GM23338 (cell line): ENCODE measurements around the gene CTNNA2. TPM values are rescaled to one million over a fixed set of nuclear protein-coding genes. Genes with fewer than 3 reads are reported as not detected.

Experiments used
- ATAC-seq: fragments of 200-7000 bp; cut with Tn5 transposase; 3 replicates; pipeline ENCODE4 v1.9.1; 2020
- DNase-seq: peaks from one replicate; pipeline ENCODE4 v3.0.0-alpha.2; 2015; ENCODE audit warnings: low spot score
- H2AFZ ChIP-seq: fragments of 200-600 bp; sonication (generic); 2 replicates; pipeline ENCODE4 v1.8.0; 2016; ENCODE audit warnings: antibody characterized with exemption, mild to moderate bottlenecking, moderate library complexity
- H3F3A ChIP-seq: fragments of 200-600 bp; sonication (generic); replicated peaks from 2 replicates; pipeline ENCODE4 v1.8.0; 2017; ENCODE audit warnings: antibody characterized with exemption, mixed run types, low read depth
- H3K27ac ChIP-seq: fragments of 200-600 bp; sonication (generic); 2 replicates; pipeline ENCODE4 v1.6.1; 2016; ENCODE audit warnings: low read depth
- H3K27me3 ChIP-seq: fragments of 200-600 bp; sonication (generic); 2 replicates; pipeline ENCODE4 v1.8.0; 2016; ENCODE audit warnings: mild to moderate bottlenecking, mixed run types, moderate library complexity; ENCODE audit not compliant: insufficient read depth
- H3K36me3 ChIP-seq: fragments of 200-600 bp; sonication (generic); 2 replicates; pipeline ENCODE4 v1.8.0; 2016; ENCODE audit warnings: mild to moderate bottlenecking; ENCODE audit not compliant: insufficient read depth
- H3K4me1 ChIP-seq: fragments of 200-600 bp; sonication (generic); 2 replicates; pipeline ENCODE4 v1.8.0; 2016; ENCODE audit warnings: mild to moderate bottlenecking, moderate library complexity; ENCODE audit not compliant: insufficient read depth
- H3K4me2 ChIP-seq: fragments of 200-600 bp; sonication (generic); 2 replicates; pipeline ENCODE4 v1.7.1; 2017; ENCODE audit warnings: mixed run types
- H3K4me3 ChIP-seq: fragments of 200-600 bp; sonication (generic); 2 replicates; pipeline ENCODE4 v1.6.1; 2016; ENCODE audit warnings: mixed run types
- H3K79me2 ChIP-seq: fragments of 200-600 bp; sonication (generic); replicated peaks from 2 replicates; pipeline ENCODE4 v1.8.0; 2017; ENCODE audit warnings: mild to moderate bottlenecking; ENCODE audit not compliant: insufficient read depth
- H3K9me2 ChIP-seq: fragments of 200-600 bp; sonication (generic); 2 replicates; pipeline ENCODE4 v1.8.0; 2017; ENCODE audit not compliant: insufficient read depth
- H4K20me1 ChIP-seq: fragments of 200-600 bp; sonication (generic); replicated peaks from 2 replicates; pipeline ENCODE4 v1.8.0; 2017; ENCODE audit warnings: mild to moderate bottlenecking; ENCODE audit not compliant: insufficient read depth
- H3K27ac Mint-ChIP-seq: 2 replicates; pipeline ENCODE4 v1.8.0; 2020; ENCODE audit warnings: inconsistent platforms, mild to moderate bottlenecking, moderate library complexity, mixed read lengths
- H3K27me3 Mint-ChIP-seq: 3 replicates; pipeline ENCODE4 v1.8.0; 2022; ENCODE audit warnings: low read depth, mild to moderate bottlenecking, moderate library complexity, mixed read lengths, inconsistent platforms; ENCODE audit not compliant: insufficient read depth, poor library complexity
- H3K36me3 Mint-ChIP-seq: 3 replicates; pipeline ENCODE4 v1.8.0; 2021; ENCODE audit warnings: low read depth, mild to moderate bottlenecking, inconsistent platforms, moderate library complexity, mixed read lengths
- H3K4me1 Mint-ChIP-seq: 3 replicates; pipeline ENCODE4 v1.8.0; 2020; ENCODE audit warnings: mild to moderate bottlenecking, inconsistent platforms, mixed read lengths
- H3K4me3 Mint-ChIP-seq: 3 replicates; pipeline ENCODE4 v1.8.0; 2021; ENCODE audit warnings: moderate library complexity, mild to moderate bottlenecking, inconsistent platforms, mixed read lengths
- H3K9me3 Mint-ChIP-seq: 3 replicates; pipeline ENCODE4 v1.8.0; 2020; ENCODE audit warnings: moderate library complexity, mild to moderate bottlenecking, inconsistent platforms, mixed read lengths
- CREB1 ChIP-seq: fragments of 250-450 bp; sonication (Bioruptor Pico); IDR thresholded peaks from 2 replicates; pipeline ENCODE4 v1.5.0; 2020; ENCODE audit warnings: low read depth, mild to moderate bottlenecking, moderate library complexity
- EZH2 ChIP-seq: fragments of 200-600 bp; sonication (generic); IDR thresholded peaks from one replicate; pipeline ENCODE4 v1.8.0; 2017; ENCODE audit warnings: antibody characterized with exemption, mild to moderate bottlenecking, low read depth; ENCODE audit not compliant: unreplicated experiment
- EZH2phosphoT487 ChIP-seq: fragments of 200-600 bp; sonication (generic); IDR thresholded peaks from one replicate; pipeline ENCODE4 v1.8.1; 2018; ENCODE audit warnings: antibody characterized with exemption; ENCODE audit not compliant: unreplicated experiment
- JUNB ChIP-seq: IDR thresholded peaks from one replicate; pipeline ENCODE4 v1.6.1; 2016; ENCODE audit warnings: antibody characterized with exemption; ENCODE audit not compliant: unreplicated experiment
- NANOG ChIP-seq: IDR thresholded peaks from 2 replicates; pipeline ENCODE4 v1.6.1; 2016; ENCODE audit warnings: antibody characterized with exemption, borderline replicate concordance
- POLR2AphosphoS5 ChIP-seq: IDR thresholded peaks from 2 replicates; pipeline ENCODE4 v1.6.1; 2016; ENCODE audit warnings: antibody characterized with exemption, low read depth
- STAT1 ChIP-seq: IDR thresholded peaks from one replicate; pipeline ENCODE4 v1.6.1; 2016; ENCODE audit warnings: antibody characterized with exemption; ENCODE audit not compliant: unreplicated experiment
- ZNF114 ChIP-seq: fragments of 250-450 bp; sonication (Bioruptor Pico); IDR thresholded peaks from 2 replicates; pipeline ENCODE4 v1.5.0; 2020; ENCODE audit warnings: mild to moderate bottlenecking, moderate library complexity
- ZNF331 ChIP-seq: fragments of 250-450 bp; sonication (Bioruptor Pico); IDR thresholded peaks from 2 replicates; pipeline ENCODE4 v1.5.0; 2020; ENCODE audit warnings: low read depth, mild to moderate bottlenecking, moderate library complexity
- polyA plus RNA-seq: library from polyadenylated mRNA; unstranded; fragments of >200 nt; fragmentation: Nextera tagmentation; extraction: Ambion mirVana; gene quantifications from 2 replicates; pipeline ENCODE4 v1.2.1, GENCODE V29; 2016
- total RNA-seq: library from RNA; depleted of rRNA; stranded (reverse); fragments of >200 nt; shearing (Covaris generic); gene quantifications from 2 replicates; pipeline ENCODE4 v1.2.3, GENCODE V29; 2014
- TF ChIP-seq, protein P1 (sequence below): IDR thresholded peaks from 2 replicates; pipeline ENCODE4 v1.6.1; 2016; ENCODE audit warnings: antibody characterized with exemption
- TF ChIP-seq, protein P2 (sequence below): fragments of 250-450 bp; sonication (Bioruptor Pico); IDR thresholded peaks from 2 replicates; pipeline ENCODE4 v1.5.0; 2020; ENCODE audit warnings: mild to moderate bottlenecking, moderate library complexity
- TF ChIP-seq, protein P3 (sequence below), 2 experiments: fragments of 200-600 bp in 1 of 2; sonication (generic) in 1 of 2; conservative IDR thresholded peaks; 2 replicates each; pipeline versions ENCODE4 v1.5.1 to v1.6.1; 2016 to 2017; ENCODE audit warnings: antibody characterized with exemption in 2 of 2, low read depth in 2 of 2, mild to moderate bottlenecking in 2 of 2, moderate library complexity in 1 of 2
- TF ChIP-seq, protein P4 (sequence below): IDR thresholded peaks from one replicate; pipeline ENCODE4 v1.6.1; 2018; ENCODE audit warnings: antibody characterized with exemption; ENCODE audit not compliant: unreplicated experiment

CTNNA2 gene
- total and polyA plus RNA-seq, 2 experiments from 2014 or later, result 6.4 to 15.6 TPM

DNA sequence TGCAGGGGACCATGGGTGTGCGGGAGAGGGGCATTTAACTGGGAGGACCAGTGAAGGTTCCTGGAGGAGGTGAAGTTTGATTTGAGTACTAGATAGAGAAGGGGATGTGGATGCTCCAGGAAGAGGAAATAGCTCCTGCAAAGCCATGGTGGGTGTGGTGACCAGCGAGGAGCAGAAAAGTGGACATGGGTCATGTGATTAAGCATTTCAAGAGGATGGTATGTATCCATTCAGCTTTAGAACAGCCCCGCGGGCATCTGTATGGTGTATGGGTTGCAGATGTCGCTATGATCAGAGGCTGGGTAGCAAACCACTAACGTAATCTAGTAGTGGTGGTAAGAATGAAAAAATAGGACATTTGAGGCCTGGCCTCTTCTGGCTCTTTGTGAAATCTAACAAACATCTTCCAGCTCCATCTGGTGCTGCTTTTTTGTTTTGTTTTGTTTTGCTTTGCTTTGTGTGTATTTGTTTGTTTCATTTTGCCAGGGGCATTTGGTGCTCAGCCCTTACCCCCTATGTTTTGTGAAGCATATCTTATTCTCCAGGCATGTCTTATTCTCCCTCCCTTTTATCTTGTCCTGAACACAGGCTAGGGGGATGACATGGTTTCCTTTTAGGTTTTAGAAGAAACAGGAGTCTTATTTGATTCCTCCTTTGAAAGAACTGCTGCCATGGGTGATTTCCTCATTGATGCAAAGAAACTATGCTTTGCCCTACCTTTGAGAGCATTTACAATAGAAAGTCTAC lies 565.6 kb downstream of the CTNNA2 start:
- ATAC-seq (no peak), DNase-seq (no peak)
- no peaks in the 10 kb centered on the region for H4K20me1 ChIP-seq
- no peaks in the 10 kb centered on the region for H3K4me1 ChIP-seq
- no peak overlapping the region for H3K4me2 ChIP-seq
- Mint-ChIP-seq H3K27ac (no peak overlapping the region), H3K4me3 (no peak overlapping the region), H3K4me1 (no peaks in the 10 kb centered on the region; the same call in 2 of the 3 replicates), H3K36me3 (0 out of 3 replicates have a peak, but pooled peaks cover 3% of the 10 kb centered on the region), H3K27me3 (peaks cover 2% of the 10 kb centered on the region), H3K9me3 (peaks cover 3% of the 10 kb centered on the region; the same call in 2 of the 3 replicates)
- TF ChIP-seq STAT1 (no peak), ZNF331 (no peak), NANOG (no peak), EZH2 (no peak), POLR2AphosphoS5 (no peak), ZNF114 (CRISPR knock-in tag) (no peak), CREB1 (no peak), JUNB (no peak), EZH2phosphoT487 (no peak)
- TF ChIP-seq, protein P1, sequence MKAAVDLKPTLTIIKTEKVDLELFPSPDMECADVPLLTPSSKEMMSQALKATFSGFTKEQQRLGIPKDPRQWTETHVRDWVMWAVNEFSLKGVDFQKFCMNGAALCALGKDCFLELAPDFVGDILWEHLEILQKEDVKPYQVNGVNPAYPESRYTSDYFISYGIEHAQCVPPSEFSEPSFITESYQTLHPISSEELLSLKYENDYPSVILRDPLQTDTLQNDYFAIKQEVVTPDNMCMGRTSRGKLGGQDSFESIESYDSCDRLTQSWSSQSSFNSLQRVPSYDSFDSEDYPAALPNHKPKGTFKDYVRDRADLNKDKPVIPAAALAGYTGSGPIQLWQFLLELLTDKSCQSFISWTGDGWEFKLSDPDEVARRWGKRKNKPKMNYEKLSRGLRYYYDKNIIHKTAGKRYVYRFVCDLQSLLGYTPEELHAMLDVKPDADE, result no peak
- TF ChIP-seq, protein P2, sequence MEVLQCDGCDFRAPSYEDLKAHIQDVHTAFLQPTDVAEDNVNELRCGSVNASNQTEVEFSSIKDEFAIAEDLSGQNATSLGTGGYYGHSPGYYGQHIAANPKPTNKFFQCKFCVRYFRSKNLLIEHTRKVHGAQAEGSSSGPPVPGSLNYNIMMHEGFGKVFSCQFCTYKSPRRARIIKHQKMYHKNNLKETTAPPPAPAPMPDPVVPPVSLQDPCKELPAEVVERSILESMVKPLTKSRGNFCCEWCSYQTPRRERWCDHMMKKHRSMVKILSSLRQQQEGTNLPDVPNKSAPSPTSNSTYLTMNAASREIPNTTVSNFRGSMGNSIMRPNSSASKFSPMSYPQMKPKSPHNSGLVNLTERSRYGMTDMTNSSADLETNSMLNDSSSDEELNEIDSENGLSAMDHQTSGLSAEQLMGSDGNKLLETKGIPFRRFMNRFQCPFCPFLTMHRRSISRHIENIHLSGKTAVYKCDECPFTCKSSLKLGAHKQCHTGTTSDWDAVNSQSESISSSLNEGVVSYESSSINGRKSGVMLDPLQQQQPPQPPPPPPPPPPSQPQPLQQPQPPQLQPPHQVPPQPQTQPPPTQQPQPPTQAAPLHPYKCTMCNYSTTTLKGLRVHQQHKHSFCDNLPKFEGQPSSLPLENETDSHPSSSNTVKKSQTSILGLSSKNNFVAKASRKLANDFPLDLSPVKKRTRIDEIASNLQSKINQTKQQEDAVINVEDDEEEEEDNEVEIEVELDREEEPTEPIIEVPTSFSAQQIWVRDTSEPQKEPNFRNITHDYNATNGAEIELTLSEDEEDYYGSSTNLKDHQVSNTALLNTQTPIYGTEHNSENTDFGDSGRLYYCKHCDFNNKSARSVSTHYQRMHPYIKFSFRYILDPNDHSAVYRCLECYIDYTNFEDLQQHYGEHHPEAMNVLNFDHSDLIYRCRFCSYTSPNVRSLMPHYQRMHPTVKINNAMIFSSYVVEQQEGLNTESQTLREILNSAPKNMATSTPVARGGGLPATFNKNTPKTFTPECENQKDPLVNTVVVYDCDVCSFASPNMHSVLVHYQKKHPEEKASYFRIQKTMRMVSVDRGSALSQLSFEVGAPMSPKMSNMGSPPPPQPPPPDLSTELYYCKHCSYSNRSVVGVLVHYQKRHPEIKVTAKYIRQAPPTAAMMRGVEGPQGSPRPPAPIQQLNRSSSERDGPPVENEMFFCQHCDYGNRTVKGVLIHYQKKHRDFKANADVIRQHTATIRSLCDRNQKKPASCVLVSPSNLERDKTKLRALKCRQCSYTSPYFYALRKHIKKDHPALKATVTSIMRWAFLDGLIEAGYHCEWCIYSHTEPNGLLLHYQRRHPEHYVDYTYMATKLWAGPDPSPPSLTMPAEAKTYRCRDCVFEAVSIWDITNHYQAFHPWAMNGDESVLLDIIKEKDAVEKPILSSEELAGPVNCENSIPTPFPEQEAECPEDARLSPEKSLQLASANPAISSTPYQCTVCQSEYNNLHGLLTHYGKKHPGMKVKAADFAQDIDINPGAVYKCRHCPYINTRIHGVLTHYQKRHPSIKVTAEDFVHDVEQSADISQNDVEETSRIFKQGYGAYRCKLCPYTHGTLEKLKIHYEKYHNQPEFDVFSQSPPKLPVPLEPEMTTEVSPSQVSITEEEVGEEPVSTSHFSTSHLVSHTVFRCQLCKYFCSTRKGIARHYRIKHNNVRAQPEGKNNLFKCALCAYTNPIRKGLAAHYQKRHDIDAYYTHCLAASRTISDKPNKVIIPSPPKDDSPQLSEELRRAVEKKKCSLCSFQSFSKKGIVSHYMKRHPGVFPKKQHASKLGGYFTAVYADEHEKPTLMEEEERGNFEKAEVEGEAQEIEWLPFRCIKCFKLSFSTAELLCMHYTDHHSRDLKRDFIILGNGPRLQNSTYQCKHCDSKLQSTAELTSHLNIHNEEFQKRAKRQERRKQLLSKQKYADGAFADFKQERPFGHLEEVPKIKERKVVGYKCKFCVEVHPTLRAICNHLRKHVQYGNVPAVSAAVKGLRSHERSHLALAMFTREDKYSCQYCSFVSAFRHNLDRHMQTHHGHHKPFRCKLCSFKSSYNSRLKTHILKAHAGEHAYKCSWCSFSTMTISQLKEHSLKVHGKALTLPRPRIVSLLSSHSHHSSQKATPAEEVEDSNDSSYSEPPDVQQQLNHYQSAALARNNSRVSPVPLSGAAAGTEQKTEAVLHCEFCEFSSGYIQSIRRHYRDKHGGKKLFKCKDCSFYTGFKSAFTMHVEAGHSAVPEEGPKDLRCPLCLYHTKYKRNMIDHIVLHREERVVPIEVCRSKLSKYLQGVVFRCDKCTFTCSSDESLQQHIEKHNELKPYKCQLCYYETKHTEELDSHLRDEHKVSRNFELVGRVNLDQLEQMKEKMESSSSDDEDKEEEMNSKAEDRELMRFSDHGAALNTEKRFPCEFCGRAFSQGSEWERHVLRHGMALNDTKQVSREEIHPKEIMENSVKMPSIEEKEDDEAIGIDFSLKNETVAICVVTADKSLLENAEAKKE (CRISPR knock-in tag), result no peak
- TF ChIP-seq, protein P3, sequence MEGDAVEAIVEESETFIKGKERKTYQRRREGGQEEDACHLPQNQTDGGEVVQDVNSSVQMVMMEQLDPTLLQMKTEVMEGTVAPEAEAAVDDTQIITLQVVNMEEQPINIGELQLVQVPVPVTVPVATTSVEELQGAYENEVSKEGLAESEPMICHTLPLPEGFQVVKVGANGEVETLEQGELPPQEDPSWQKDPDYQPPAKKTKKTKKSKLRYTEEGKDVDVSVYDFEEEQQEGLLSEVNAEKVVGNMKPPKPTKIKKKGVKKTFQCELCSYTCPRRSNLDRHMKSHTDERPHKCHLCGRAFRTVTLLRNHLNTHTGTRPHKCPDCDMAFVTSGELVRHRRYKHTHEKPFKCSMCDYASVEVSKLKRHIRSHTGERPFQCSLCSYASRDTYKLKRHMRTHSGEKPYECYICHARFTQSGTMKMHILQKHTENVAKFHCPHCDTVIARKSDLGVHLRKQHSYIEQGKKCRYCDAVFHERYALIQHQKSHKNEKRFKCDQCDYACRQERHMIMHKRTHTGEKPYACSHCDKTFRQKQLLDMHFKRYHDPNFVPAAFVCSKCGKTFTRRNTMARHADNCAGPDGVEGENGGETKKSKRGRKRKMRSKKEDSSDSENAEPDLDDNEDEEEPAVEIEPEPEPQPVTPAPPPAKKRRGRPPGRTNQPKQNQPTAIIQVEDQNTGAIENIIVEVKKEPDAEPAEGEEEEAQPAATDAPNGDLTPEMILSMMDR (conservative IDR thresholded peaks at IDR 0.05; ENCODE audit: low read depth in 2 of 2), result no peak
- TF ChIP-seq, protein P4, sequence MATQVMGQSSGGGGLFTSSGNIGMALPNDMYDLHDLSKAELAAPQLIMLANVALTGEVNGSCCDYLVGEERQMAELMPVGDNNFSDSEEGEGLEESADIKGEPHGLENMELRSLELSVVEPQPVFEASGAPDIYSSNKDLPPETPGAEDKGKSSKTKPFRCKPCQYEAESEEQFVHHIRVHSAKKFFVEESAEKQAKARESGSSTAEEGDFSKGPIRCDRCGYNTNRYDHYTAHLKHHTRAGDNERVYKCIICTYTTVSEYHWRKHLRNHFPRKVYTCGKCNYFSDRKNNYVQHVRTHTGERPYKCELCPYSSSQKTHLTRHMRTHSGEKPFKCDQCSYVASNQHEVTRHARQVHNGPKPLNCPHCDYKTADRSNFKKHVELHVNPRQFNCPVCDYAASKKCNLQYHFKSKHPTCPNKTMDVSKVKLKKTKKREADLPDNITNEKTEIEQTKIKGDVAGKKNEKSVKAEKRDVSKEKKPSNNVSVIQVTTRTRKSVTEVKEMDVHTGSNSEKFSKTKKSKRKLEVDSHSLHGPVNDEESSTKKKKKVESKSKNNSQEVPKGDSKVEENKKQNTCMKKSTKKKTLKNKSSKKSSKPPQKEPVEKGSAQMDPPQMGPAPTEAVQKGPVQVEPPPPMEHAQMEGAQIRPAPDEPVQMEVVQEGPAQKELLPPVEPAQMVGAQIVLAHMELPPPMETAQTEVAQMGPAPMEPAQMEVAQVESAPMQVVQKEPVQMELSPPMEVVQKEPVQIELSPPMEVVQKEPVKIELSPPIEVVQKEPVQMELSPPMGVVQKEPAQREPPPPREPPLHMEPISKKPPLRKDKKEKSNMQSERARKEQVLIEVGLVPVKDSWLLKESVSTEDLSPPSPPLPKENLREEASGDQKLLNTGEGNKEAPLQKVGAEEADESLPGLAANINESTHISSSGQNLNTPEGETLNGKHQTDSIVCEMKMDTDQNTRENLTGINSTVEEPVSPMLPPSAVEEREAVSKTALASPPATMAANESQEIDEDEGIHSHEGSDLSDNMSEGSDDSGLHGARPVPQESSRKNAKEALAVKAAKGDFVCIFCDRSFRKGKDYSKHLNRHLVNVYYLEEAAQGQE, result no peak
- H3K79me2 ChIP-seq, result no peaks in the 10 kb centered on the region
- no peaks in the 10 kb centered on the region for H3F3A ChIP-seq
- H2AFZ ChIP-seq, result no peak overlapping the region
- H3K9me2 ChIP-seq, result no peaks in the 10 kb centered on the region
- no peak overlapping the region for H3K27ac ChIP-seq
- no peak overlapping the region for H3K4me3 ChIP-seq
- no peaks in the 10 kb centered on the region for H3K27me3 ChIP-seq
- H3K36me3 ChIP-seq, result no peaks in the 10 kb centered on the region
